Measurements from ENCODE around the gene CHCHD6.

DNA sequence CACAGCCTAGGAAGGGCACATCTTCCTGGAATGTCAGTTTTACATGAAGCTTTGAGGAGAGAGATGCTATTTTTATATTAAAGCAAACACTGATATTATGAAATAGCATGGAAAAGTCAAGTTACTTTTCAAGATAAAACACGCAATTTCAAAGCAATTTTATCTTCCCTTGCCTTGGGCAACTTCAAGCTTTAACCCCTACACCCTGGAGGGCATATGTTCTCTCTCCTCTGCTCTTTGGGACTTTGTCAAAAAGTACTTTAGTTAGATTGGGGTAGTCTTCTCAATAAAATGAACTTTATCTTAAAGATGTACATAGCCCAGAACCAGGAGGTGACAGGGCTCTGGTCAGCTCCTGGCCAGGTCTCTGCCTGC, 192.0 kb downstream of the CHCHD6 start:
- TF ChIP-seq, protein P1, sequence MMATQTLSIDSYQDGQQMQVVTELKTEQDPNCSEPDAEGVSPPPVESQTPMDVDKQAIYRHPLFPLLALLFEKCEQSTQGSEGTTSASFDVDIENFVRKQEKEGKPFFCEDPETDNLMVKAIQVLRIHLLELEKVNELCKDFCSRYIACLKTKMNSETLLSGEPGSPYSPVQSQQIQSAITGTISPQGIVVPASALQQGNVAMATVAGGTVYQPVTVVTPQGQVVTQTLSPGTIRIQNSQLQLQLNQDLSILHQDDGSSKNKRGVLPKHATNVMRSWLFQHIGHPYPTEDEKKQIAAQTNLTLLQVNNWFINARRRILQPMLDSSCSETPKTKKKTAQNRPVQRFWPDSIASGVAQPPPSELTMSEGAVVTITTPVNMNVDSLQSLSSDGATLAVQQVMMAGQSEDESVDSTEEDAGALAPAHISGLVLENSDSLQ (IDR thresholded peaks at IDR 0.05) = no peak
- TF ChIP-seq FOXK2 (IDR thresholded peaks at IDR 0.05) (no peak), NFRKB (IDR thresholded peaks at IDR 0.05) (no peak), SP1 (IDR thresholded peaks at IDR 0.05) (no peak), L3MBTL2 (conservative IDR thresholded peaks at IDR 0.05) (no peak), ELF4 (IDR thresholded peaks at IDR 0.05) (no peak), SUZ12 (IDR thresholded peaks at IDR 0.05) (no peak), HDGF (IDR thresholded peaks at IDR 0.05; ENCODE audit: borderline replicate concordance) (no peak), ZNF384 (IDR thresholded peaks at IDR 0.05) (no peak), BHLHE40 (IDR thresholded peaks at IDR 0.05; ENCODE audit: borderline replicate concordance) (no peak), TARDBP (IDR thresholded peaks at IDR 0.05) (no peak), FOXM1 (IDR thresholded peaks at IDR 0.05; ENCODE audit: borderline replicate concordance) (no peak)

Data from HEK293T (cell line).